IPS-18c (cell line): ENCODE results near the gene LAMA5.

ENCODE experiments used
- H3K4me3 ChIP-seq: 2 replicates; pipeline ENCODE4 v1.7.0; 2013; ENCODE audit warnings: low read depth, mild to moderate bottlenecking, low read length, moderate library complexity; ENCODE audit not compliant: insufficient read depth
- H3K9me3 ChIP-seq: one replicate; pipeline ENCODE4 v1.6.1; 2013; ENCODE audit warnings: mild to moderate bottlenecking, low read length, moderate library complexity; ENCODE audit not compliant: control insufficient read depth, insufficient read depth

LAMA5 gene

GRCh38 chr20:62346398-62347150 lies 20.5 kb downstream of the LAMA5 start:
- peaks cover 4% of the 10 kb centered on the region for H3K9me3 ChIP-seq
- H3K4me3 ChIP-seq: no peak overlapping the region

- no peak overlapping the region for H3K4me3 ChIP-seq
Observed at GRCh38 chr20:62345681-62346370, 21.3 kb downstream of the LAMA5 start.

DNA sequence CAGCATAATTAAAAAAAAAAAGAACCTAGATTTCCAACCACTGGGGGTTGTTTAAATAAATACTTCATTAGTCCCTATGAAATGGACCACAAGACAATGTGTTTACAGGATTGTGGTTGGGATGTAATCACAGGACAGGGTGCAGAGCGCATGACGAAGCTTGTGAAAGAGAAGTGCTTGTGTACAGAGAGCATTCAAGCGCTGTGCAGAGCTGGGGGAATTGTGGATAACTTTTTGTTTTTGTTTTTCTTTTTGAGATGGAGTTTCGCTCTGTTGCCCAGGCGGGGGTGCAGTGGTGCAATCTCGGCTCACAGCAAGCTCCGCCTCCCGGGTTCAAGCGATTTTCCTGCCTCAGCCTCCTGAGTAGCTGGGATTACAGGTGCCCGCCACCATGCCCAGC lies 22.3 kb downstream of the LAMA5 start:
- peaks cover 4% of the 10 kb centered on the region for H3K9me3 ChIP-seq

More at GRCh38 chr20:62345681-62346370, 21.3 kb downstream of the LAMA5 start:
- peaks cover 4% of the 10 kb centered on the region for H3K9me3 ChIP-seq

DNA sequence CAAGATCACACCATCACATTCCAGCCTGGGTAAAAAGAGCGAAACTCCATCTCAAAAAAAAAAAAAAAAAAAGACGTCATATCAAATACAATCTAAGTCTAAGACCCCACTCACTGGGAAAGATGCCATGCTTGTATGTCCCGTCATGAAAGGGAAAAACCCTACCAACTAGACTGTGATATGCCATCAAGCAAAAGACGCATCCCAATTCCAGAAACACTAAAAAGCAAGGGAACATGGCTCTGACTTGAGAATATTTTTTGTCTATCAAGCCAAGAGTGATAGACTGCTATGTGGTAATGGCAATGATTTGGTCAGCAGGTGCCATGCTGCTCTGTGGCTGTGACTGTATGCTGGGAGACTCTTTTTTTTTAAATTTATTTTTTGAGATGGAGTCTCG lies 23.0 kb downstream of the LAMA5 start:
- peaks cover 4% of the 10 kb centered on the region for H3K9me3 ChIP-seq
- H3K4me3 ChIP-seq: no peak overlapping the region

More for the DNA sequence above, 22.3 kb downstream of the LAMA5 start:
- H3K4me3 ChIP-seq: no peak overlapping the region

- no peak overlapping the region for H3K4me3 ChIP-seq
Observed at GRCh38 chr20:62342910-62343309, 24.2 kb downstream of the LAMA5 start.

GRCh38 chr20:62339647-62340062 lies 27.5 kb downstream of the LAMA5 start:
- no peak overlapping the region for H3K4me3 ChIP-seq
- no peaks in the 10 kb centered on the region for H3K9me3 ChIP-seq

More at GRCh38 chr20:62342910-62343309, 24.2 kb downstream of the LAMA5 start:
- peaks cover 4% of the 10 kb centered on the region for H3K9me3 ChIP-seq

- Histone ChIP-seq H3K9me3 (no peaks in the 10 kb centered on the region), H3K4me3 (no peak overlapping the region)
Observed at GRCh38 chr20:62338294-62338620, 28.9 kb downstream of the LAMA5 start.

DNA sequence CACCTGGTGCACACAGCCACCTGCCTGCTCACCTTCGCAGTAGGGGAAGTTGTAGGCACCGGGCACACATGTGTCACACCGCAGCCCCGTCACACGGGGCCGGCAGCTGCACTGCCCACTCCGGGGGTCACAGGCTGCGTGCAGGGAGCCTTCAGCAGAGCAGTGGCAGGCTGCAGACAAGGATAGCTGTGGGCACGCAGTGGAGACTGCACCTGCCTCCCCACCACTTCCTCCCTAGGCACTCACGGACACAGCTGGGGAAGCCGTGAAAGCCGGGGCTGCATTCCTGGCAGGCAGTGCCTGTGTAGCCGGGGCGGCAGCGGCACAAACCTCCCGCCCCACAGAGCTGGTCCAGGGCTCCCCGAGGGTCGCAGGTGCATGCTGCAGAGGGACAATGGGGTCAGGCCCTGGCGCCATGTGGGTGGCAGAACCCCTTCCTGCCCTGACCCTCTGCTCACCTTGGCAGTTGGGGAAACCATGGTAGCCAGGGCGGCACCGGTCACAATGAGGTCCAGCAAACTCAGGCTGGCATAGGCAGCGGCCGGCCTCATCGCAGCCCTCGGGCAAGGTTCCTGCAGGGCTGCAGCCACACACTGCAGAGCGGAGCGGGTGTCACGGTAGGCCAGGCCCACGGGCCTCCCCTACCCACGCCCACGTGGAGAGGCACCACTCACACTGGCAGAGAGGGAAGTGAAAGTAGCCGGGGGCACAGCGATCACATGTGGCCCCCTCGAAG lies 29.4 kb downstream of the LAMA5 start:
- Histone ChIP-seq H3K9me3 (no peaks in the 10 kb centered on the region), H3K4me3 (no peak overlapping the region; the same call in 1 of the 2 replicates)

- Histone ChIP-seq H3K9me3 (no peaks in the 10 kb centered on the region), H3K4me3 (no peak overlapping the region; the same call in 1 of the 2 replicates)
Observed at GRCh38 chr20:62336775-62337557, 30.1 kb downstream of the LAMA5 start.

- Histone ChIP-seq H3K4me3 (no peak overlapping the region), H3K9me3 (no peaks in the 10 kb centered on the region)
Observed at GRCh38 chr20:62336329-62336728, 30.8 kb downstream of the LAMA5 start.

- Histone ChIP-seq H3K4me3 (no peak overlapping the region), H3K9me3 (no peaks in the 10 kb centered on the region)
Observed at GRCh38 chr20:62335532-62335931, 31.6 kb downstream of the LAMA5 start.

- Histone ChIP-seq H3K4me3 (no peak overlapping the region), H3K9me3 (no peaks in the 10 kb centered on the region)
Observed at GRCh38 chr20:62334881-62335280, 32.2 kb downstream of the LAMA5 start.

DNA sequence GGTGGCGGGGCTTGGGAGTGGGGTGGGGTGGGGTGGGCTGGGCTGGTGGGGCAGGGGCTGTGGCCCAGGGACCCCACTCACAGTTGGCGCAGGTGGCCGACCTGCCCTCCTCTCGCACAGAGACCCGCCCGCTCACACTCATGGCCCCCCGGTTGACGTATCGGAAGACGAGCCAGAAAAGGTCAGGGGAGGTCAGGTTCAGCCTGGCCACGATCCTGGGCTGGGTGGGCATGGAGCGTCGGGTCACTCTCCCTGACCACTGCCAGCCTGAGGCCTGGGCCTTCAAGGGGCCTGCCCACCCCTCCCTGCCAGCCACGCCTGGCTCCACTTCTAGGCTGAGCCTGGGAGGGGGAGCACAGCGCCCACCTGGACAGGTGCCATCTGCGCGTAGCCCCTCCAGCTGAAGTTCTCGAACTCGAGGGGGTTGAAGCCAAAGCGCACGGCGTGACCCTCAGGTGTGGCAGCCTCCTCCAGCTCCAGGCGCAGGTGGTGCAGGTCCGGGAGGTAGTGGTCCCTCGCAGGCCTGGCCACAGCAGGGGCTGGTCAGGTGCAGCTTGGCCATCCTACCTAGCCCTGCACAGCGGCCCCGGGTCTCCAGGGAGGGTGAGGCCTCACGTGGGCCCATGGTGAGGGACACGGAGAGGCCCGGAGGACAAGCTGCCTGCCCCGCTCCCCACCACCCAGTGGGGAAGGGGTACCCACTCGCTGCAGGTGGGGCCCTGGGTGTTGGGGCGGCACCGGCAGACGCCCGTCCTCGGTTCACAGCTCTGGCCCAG lies 33.1 kb downstream of the LAMA5 start:
- H3K4me3 ChIP-seq: no peak overlapping the region
- H3K9me3 ChIP-seq: no peaks in the 10 kb centered on the region

- Histone ChIP-seq H3K9me3 (no peaks in the 10 kb centered on the region), H3K4me3 (no peak overlapping the region)
Observed at GRCh38 chr20:62332989-62333819, 33.9 kb downstream of the LAMA5 start.

DNA sequence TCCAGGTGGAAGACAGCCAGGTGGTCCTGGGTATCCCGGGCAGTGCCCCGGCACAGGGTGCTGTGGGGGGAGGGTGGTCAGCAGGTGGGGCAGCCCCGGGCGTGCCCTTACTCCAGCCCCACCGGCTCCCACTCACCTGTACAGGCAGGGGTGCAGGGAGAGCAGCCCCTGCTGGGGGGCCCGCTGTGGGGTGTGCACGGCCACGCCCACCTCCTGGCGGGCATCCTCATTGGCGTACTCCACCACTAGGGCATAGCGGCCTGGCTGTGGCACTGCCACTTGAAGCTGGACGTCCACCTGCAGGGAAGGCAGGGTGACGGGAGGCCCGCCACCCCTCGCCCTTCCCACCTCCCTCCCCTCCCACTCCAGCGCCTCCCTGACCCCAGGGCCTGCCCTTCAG lies 34.7 kb downstream of the LAMA5 start:
- H3K9me3 ChIP-seq: no peaks in the 10 kb centered on the region
- no peak overlapping the region for H3K4me3 ChIP-seq

GRCh38 chr20:62331347-62331746 lies 35.8 kb downstream of the LAMA5 start:
- H3K9me3 ChIP-seq: no peaks in the 10 kb centered on the region
- H3K4me3 ChIP-seq: no peak overlapping the region
